Hepatocyte (in vitro differentiated cells): ENCODE data around the gene SLC7A9.

Experiments used
- CTCF ChIP-seq: fragments of 200-600 bp; sonication (generic); IDR thresholded peaks from 2 replicates; pipeline ENCODE4 v1.5.1; 2016; ENCODE audit warnings: antibody characterized with exemption, mild to moderate bottlenecking; ENCODE audit not compliant: poor library complexity
- EZH2 ChIP-seq: fragments of 200-600 bp; sonication (generic); IDR thresholded peaks from 2 replicates; pipeline ENCODE4 v1.6.1; 2016; ENCODE audit warnings: antibody characterized with exemption, mild to moderate bottlenecking, borderline replicate concordance

- TF ChIP-seq CTCF (no peak), EZH2 (no peak)
Observed at GRCh38 chr19:32919365-32919764, 49.8 kb upstream of the SLC7A9 start.
